Cardiac muscle cell (in vitro differentiated cells and primary cell): ENCODE results near the gene ELF5. TPM values are rescaled to one million over a fixed set of nuclear protein-coding genes. Genes with fewer than 3 reads are reported as not detected.

ENCODE experiments used
- DNase-seq, 2 donors: peaks; one replicate each; pipeline versions ENCODE4 v3.0.0 to v3.0.0-alpha.2; 2010 to 2017; ENCODE audit warnings: low read depth in 1 of 2, low spot score in 1 of 2
- H3K27ac ChIP-seq: fragments of 200-600 bp; sonication (generic); 2 replicates; pipeline ENCODE4 v1.5.1; 2016
- H3K27me3 ChIP-seq: fragments of 200-600 bp; sonication (generic); 2 replicates; pipeline ENCODE4 v1.6.0; 2016; ENCODE audit warnings: control low read depth
- H3K36me3 ChIP-seq: fragments of 200-600 bp; sonication (generic); 2 replicates; pipeline ENCODE4 v1.5.1; 2016; ENCODE audit warnings: control low read depth
- H3K4me1 ChIP-seq: fragments of 200-600 bp; sonication (generic); 2 replicates; pipeline ENCODE4 v1.8.1; 2017; ENCODE audit warnings: low read depth, mild to moderate bottlenecking, mixed run types
- H3K4me3 ChIP-seq: fragments of 200-600 bp; sonication (generic); 2 replicates; pipeline ENCODE4 v1.5.1; 2016; ENCODE audit warnings: mild to moderate bottlenecking
- H3K9me3 ChIP-seq: fragments of 200-600 bp; sonication (generic); 2 replicates; pipeline ENCODE4 v1.5.1; 2017; ENCODE audit warnings: low read depth, mild to moderate bottlenecking, control low read depth
- CTCF ChIP-seq: IDR thresholded peaks from 2 replicates; pipeline ENCODE4 v1.5.1; 2012; ENCODE audit warnings: low read depth, mild to moderate bottlenecking, low read length
- polyA plus RNA-seq: library from polyadenylated mRNA; unstranded; fragments of >200 nt; fragmentation: Nextera tagmentation; extraction: Ambion mirVana; gene quantifications from 2 replicates; pipeline ENCODE4 v1.2.1, GENCODE V29; 2016
- total RNA-seq: library from RNA; depleted of rRNA; stranded (reverse); fragments of >200 nt; gene quantifications from 2 replicates; pipeline ENCODE4 v1.2.3, GENCODE V29; 2016

The ELF5 gene
- total and polyA plus RNA-seq, 2 experiments from 2014 or later = not detected

- Histone ChIP-seq H3K9me3 (no peaks in the 10 kb centered on the region), H3K4me1 (peaks cover 14% of the 10 kb centered on the region), H3K27me3 (no peaks in the 10 kb centered on the region), H3K27ac (no peak overlapping the region), H3K4me3 (no peak overlapping the region), H3K36me3 (peaks cover 13% of the 10 kb centered on the region)
- no peak for DNase-seq
- TF ChIP-seq CTCF = no peak
Observed at GRCh38 chr11:34446386-34446785, 67.2 kb downstream of the ELF5 start.

GRCh38 chr11:34445956-34446355 lies 67.6 kb downstream of the ELF5 start:
- Histone ChIP-seq H3K4me1 (peaks cover 14% of the 10 kb centered on the region), H3K36me3 (peaks cover 11% of the 10 kb centered on the region), H3K9me3 (no peaks in the 10 kb centered on the region), H3K27ac (no peak overlapping the region), H3K4me3 (no peak overlapping the region), H3K27me3 (no peaks in the 10 kb centered on the region)
- no peak for TF ChIP-seq CTCF
- DNase-seq = no peak

- Histone ChIP-seq H3K36me3 (no peaks in the 10 kb centered on the region), H3K9me3 (no peaks in the 10 kb centered on the region), H3K27ac (no peak overlapping the region), H3K27me3 (no peaks in the 10 kb centered on the region), H3K4me3 (no peak overlapping the region), H3K4me1 (peaks cover 14% of the 10 kb centered on the region)
- TF ChIP-seq CTCF = no peak
- DNase-seq = no peak
Observed at GRCh38 chr11:34444428-34444827, 69.2 kb downstream of the ELF5 start.

GRCh38 chr11:34443136-34443535 lies 70.5 kb downstream of the ELF5 start:
- Histone ChIP-seq H3K27me3 (no peaks in the 10 kb centered on the region), H3K27ac (no peak overlapping the region), H3K4me1 (peaks cover 14% of the 10 kb centered on the region), H3K4me3 (no peak overlapping the region), H3K9me3 (no peaks in the 10 kb centered on the region), H3K36me3 (no peaks in the 10 kb centered on the region)
- DNase-seq = no peak
- no peak for TF ChIP-seq CTCF

- no peak for TF ChIP-seq CTCF
- Histone ChIP-seq H3K4me3 (no peak overlapping the region), H3K4me1 (peaks cover 2% of the 10 kb centered on the region), H3K36me3 (no peaks in the 10 kb centered on the region), H3K27me3 (no peaks in the 10 kb centered on the region), H3K27ac (no peak overlapping the region), H3K9me3 (no peaks in the 10 kb centered on the region)
- DNase-seq = no peak
Observed at GRCh38 chr11:34441814-34442213, 71.8 kb downstream of the ELF5 start.
